B cell (primary cell): ENCODE measurements around the gene SYTL5.

Source experiments
- EZH2 ChIP-seq: IDR thresholded peaks from 2 replicates; pipeline ENCODE4 v1.6.1; 2012; ENCODE audit warnings: borderline replicate concordance, low read depth, mild to moderate bottlenecking, moderate library complexity, low read length; ENCODE audit not compliant: insufficient read depth, poor library complexity, severe bottlenecking
- TF ChIP-seq, protein P1 (sequence below): fragments of 200-600 bp; IDR thresholded peaks from one replicate; pipeline ENCODE4 v1.8.0; 2022; ENCODE audit warnings: antibody characterized with exemption, mild to moderate bottlenecking

DNA sequence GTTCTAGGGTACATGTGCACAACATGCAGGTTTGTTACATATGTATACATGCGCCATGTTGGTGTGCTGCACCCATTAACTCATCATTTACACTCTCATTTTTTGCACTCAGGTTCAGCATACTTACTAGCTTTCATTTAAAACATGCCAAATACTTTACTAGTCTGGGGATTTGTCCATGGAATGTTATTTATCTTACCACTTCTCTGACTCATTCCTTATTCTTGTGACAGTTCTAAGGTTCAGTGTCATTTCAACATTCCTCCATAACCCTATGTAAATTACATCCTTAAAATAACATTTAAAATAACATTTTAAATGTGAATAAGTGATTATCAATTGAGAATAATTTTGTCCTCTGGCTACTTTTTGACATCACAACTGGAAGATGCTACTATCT is 19.5 kb upstream of the SYTL5 start:
- TF ChIP-seq EZH2, result no peak
- TF ChIP-seq, protein P1, sequence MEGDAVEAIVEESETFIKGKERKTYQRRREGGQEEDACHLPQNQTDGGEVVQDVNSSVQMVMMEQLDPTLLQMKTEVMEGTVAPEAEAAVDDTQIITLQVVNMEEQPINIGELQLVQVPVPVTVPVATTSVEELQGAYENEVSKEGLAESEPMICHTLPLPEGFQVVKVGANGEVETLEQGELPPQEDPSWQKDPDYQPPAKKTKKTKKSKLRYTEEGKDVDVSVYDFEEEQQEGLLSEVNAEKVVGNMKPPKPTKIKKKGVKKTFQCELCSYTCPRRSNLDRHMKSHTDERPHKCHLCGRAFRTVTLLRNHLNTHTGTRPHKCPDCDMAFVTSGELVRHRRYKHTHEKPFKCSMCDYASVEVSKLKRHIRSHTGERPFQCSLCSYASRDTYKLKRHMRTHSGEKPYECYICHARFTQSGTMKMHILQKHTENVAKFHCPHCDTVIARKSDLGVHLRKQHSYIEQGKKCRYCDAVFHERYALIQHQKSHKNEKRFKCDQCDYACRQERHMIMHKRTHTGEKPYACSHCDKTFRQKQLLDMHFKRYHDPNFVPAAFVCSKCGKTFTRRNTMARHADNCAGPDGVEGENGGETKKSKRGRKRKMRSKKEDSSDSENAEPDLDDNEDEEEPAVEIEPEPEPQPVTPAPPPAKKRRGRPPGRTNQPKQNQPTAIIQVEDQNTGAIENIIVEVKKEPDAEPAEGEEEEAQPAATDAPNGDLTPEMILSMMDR, result no peak
